CD4-positive, alpha-beta memory T cell (primary cell): ENCODE data around the gene UNC79. TPM values are rescaled to one million over a fixed set of nuclear protein-coding genes. Genes with fewer than 3 reads are reported as not detected.

ENCODE experiments used
- CTCF ChIA-PET: fragments of 350-600 bp; sonication (Branson Sonifier 250); formaldehyde crosslinking; loops from one replicate; lab custom pipeline; 2021; ENCODE audit warnings: inconsistent platforms; ENCODE audit not compliant: partially characterized antibody; lab: Charles Lee
- POLR2A ChIA-PET: fragments of 350-600 bp; sonication (Branson Sonifier 250); formaldehyde crosslinking; loops from one replicate; lab custom pipeline; 2021; ENCODE audit not compliant: partially characterized antibody; lab: Charles Lee
- DNase-seq, 5 donors: peaks; one replicate each; pipeline versions ENCODE4 v3.0.0 to v3.0.0-alpha.2; 2020 to 2022; ENCODE audit warnings: mixed read lengths in 1 of 5
- H3K27ac ChIP-seq: one replicate; pipeline ENCODE4 v1.7.0; 2013; ENCODE audit warnings: low read depth, low read length
- H3K27me3 ChIP-seq: 2 replicates; pipeline ENCODE4 v1.7.0; 2013; ENCODE audit warnings: mild to moderate bottlenecking, low read length, moderate library complexity; ENCODE audit not compliant: insufficient read depth
- H3K36me3 ChIP-seq: 2 replicates; pipeline ENCODE4 v1.7.0; 2013; ENCODE audit warnings: mild to moderate bottlenecking, low read length, moderate library complexity; ENCODE audit not compliant: insufficient read depth
- H3K4me1 ChIP-seq: 2 replicates; pipeline ENCODE4 v1.7.0; 2013; ENCODE audit warnings: mild to moderate bottlenecking, low read length, moderate library complexity; ENCODE audit not compliant: insufficient read depth
- H3K4me3 ChIP-seq, 2 donors: one replicate each; pipeline ENCODE4 v1.7.0; 2013; ENCODE audit warnings: low read length in 2 of 2, mild to moderate bottlenecking in 1 of 2
- H3K9me3 ChIP-seq, 2 donors: one replicate each; pipeline ENCODE4 v1.7.0; 2013; ENCODE audit warnings: low read length in 2 of 2, control low read depth in 1 of 2; ENCODE audit not compliant: control insufficient read depth in 1 of 2
- H3K27ac Mint-ChIP-seq, 7 donors: one replicate each; pipeline ENCODE4 v1.8.0; 2020 to 2021; ENCODE audit warnings: mixed read lengths in 7 of 7, mild to moderate bottlenecking in 6 of 7, inconsistent platforms in 3 of 7, moderate library complexity in 3 of 7
- H3K27me3 Mint-ChIP-seq, 2 donors: one replicate each; pipeline ENCODE4 v1.8.0; 2020 to 2021; ENCODE audit warnings: mixed read lengths in 2 of 2
- H3K36me3 Mint-ChIP-seq, 2 donors: one replicate each; pipeline ENCODE4 v1.8.0; 2020 to 2021; ENCODE audit warnings: mixed read lengths in 2 of 2, inconsistent platforms in 1 of 2, mild to moderate bottlenecking in 1 of 2
- H3K4me1 Mint-ChIP-seq, 4 donors: one replicate each; pipeline ENCODE4 v1.8.0; 2020 to 2021; ENCODE audit warnings: mixed read lengths in 4 of 4, mild to moderate bottlenecking in 1 of 4
- H3K4me3 Mint-ChIP-seq, 8 donors: one replicate each; pipeline ENCODE4 v1.8.0; 2020 to 2021; ENCODE audit warnings: mixed read lengths in 8 of 8, mild to moderate bottlenecking in 7 of 8, moderate library complexity in 6 of 8, inconsistent platforms in 3 of 8
- H3K9me3 Mint-ChIP-seq, 8 donors: one replicate each; pipeline ENCODE4 v1.8.0; 2020 to 2021; ENCODE audit warnings: mixed read lengths in 8 of 8, mild to moderate bottlenecking in 5 of 8, inconsistent platforms in 3 of 8, moderate library complexity in 1 of 8
- intact Hi-C: fragments of 100-400 bp; cut with micrococcal nuclease; formaldehyde crosslinking; loops from one replicate; pipeline ENCODE4 v1.15.1; 2023
- polyA plus RNA-seq, 2 donors: library from polyadenylated mRNA; unstranded; fragments of 300-500 nt; fragmentation: Illumina TruSeq; gene quantifications; one replicate each; pipeline ENCODE4 v1.2.3, GENCODE V29; 2021
- total RNA-seq, 2 experiments: library from RNA; stranded (reverse); gene quantifications; one replicate each; pipeline ENCODE4 v1.2.3, GENCODE V29; 2021

The UNC79 gene
- total and polyA plus RNA-seq, 4 experiments from 2014 or later = 0.03 to 0.06 TPM; not detected in 2

DNA sequence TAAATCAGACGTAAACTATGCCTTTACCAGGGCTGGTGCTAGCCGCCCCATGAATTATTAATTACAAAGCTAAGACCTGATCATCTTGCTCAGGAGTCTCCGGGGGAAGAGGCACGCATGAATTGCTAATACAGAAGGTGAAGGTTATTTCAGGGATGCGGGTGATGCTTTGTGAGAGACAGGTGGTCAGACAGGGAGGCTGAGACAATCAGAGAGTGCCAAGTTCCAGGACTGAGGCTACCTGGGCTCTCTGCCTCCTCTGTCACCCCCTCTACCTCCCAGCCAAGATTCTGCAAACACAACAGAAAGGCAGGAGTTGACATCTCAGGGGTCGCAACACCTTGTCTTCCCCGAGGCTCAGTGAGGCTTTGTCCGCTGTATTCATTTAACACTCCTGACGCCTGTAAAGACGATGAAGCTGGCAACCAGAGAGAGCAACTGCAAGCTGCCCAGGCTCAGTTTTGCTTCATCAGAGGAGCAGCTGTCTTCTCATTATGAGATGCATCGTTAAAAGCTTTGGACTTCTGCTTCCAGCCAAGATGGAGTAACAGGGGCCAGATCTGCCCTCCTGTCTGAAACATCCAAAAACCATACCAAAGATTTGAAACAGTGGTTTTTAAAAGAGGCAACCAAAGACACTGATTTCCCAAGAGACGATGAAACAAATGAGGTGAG lies 311.0 kb downstream of the UNC79 start:
- Mint-ChIP-seq H3K27me3 (peaks cover 6 to 13% of the 10 kb centered on the region in 2 donors), H3K27ac (peak overlapping the region in 1 of 7 donors; percentile 66), H3K36me3 (no peaks in the 10 kb centered on the region), H3K9me3 (peaks cover 0 to 2% (median 0%) of the 10 kb centered on the region in 8 donors), H3K4me1 (no peaks in the 10 kb centered on the region), H3K4me3 (no peak overlapping the region)
- H3K36me3 ChIP-seq = no peaks in the 10 kb centered on the region
- no peaks in the 10 kb centered on the region for H3K4me1 ChIP-seq
- ChIA-PET POLR2A (no interaction called here), CTCF (interaction anchor here (0.8 kb wide), 1 partner anchor 10 kb away, joined by 3 read pairs; no protein-coding TSS in a partner anchor)
- no peak overlapping the region for H3K27ac ChIP-seq
- H3K4me3 ChIP-seq = no peak overlapping the region
- intact Hi-C loops = no loop called here
- H3K27me3 ChIP-seq = no peaks in the 10 kb centered on the region
- no peaks in the 10 kb centered on the region for H3K9me3 ChIP-seq
- DNase-seq = no peak

DNA sequence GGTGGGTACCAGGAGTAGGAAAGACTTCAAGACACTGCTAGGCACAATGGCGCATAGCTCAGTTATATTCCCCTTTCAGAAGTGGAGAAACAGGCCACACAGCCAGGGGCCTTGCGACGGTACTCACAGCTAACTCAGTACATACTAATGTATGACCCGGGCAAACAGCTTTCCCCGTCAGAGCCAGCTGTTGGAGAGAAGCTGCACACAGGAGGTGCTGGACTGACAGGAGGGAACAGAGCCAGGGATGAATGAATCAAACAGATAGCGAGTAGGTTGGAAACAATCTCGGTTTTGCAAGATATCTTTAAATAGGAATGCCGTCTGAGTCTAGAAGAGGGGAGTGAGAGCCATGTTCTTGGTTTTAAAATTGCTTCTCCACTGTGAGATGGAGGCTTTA lies 312.0 kb downstream of the UNC79 start:
- no peak for DNase-seq
- H3K27me3 ChIP-seq = no peaks in the 10 kb centered on the region
- Mint-ChIP-seq H3K4me3 (no peak overlapping the region), H3K27ac (no peak overlapping the region), H3K4me1 (no peaks in the 10 kb centered on the region), H3K27me3 (peaks cover 5 to 13% of the 10 kb centered on the region in 2 donors), H3K9me3 (peaks cover 0 to 3% (median 0%) of the 10 kb centered on the region in 8 donors), H3K36me3 (no peaks in the 10 kb centered on the region)
- no peaks in the 10 kb centered on the region for H3K36me3 ChIP-seq
- H3K9me3 ChIP-seq = no peaks in the 10 kb centered on the region
- no peaks in the 10 kb centered on the region for H3K4me1 ChIP-seq
- intact Hi-C loops = no loop called here
- CTCF ChIA-PET = no interaction called here
- POLR2A ChIA-PET = no interaction called here
- no peak overlapping the region for H3K4me3 ChIP-seq
- H3K27ac ChIP-seq = no peak overlapping the region

GRCh38 chr14:93743270-93744060 lies 312.7 kb downstream of the UNC79 start:
- Mint-ChIP-seq H3K27me3 (peaks cover 7 to 8% of the 10 kb centered on the region in 2 donors), H3K9me3 (peaks cover 0 to 3% (median 0%) of the 10 kb centered on the region in 8 donors), H3K4me3 (no peak overlapping the region), H3K27ac (no peak overlapping the region), H3K4me1 (no peaks in the 10 kb centered on the region), H3K36me3 (no peaks in the 10 kb centered on the region)
- Histone ChIP-seq H3K4me1 (no peaks in the 10 kb centered on the region), H3K4me3 (no peak overlapping the region), H3K9me3 (no peaks in the 10 kb centered on the region), H3K27me3 (no peaks in the 10 kb centered on the region), H3K27ac (no peak overlapping the region), H3K36me3 (no peaks in the 10 kb centered on the region)
- CTCF ChIA-PET = no interaction called here
- POLR2A ChIA-PET = no interaction called here
- intact Hi-C loops = no loop called here
- DNase-seq = no peak

- Histone ChIP-seq H3K9me3 (no peaks in the 10 kb centered on the region), H3K4me3 (no peak overlapping the region), H3K36me3 (no peaks in the 10 kb centered on the region), H3K4me1 (no peaks in the 10 kb centered on the region), H3K27me3 (no peaks in the 10 kb centered on the region), H3K27ac (no peak overlapping the region)
- H3K36me3 Mint-ChIP-seq = no peaks in the 10 kb centered on the region
- H3K27me3 Mint-ChIP-seq = peaks cover 5 to 7% of the 10 kb centered on the region in 2 donors
- intact Hi-C loops = no loop called here
- H3K27ac Mint-ChIP-seq = no peak overlapping the region
- H3K4me1 Mint-ChIP-seq = no peaks in the 10 kb centered on the region
- H3K4me3 Mint-ChIP-seq = no peak overlapping the region
- ChIA-PET POLR2A (no interaction called here), CTCF (no interaction called here)
- H3K9me3 Mint-ChIP-seq = peaks cover 0 to 3% (median 0%) of the 10 kb centered on the region in 8 donors
- no peak for DNase-seq
Observed at GRCh38 chr14:93744176-93744575, 313.4 kb downstream of the UNC79 start.

- Histone ChIP-seq H3K36me3 (no peaks in the 10 kb centered on the region), H3K27me3 (no peaks in the 10 kb centered on the region), H3K4me3 (no peak overlapping the region), H3K27ac (no peak overlapping the region), H3K4me1 (no peaks in the 10 kb centered on the region), H3K9me3 (no peaks in the 10 kb centered on the region)
- ChIA-PET CTCF (no interaction called here), POLR2A (no interaction called here)
- H3K4me1 Mint-ChIP-seq = no peaks in the 10 kb centered on the region
- H3K4me3 Mint-ChIP-seq = no peak overlapping the region
- intact Hi-C loops = no loop called here
- H3K9me3 Mint-ChIP-seq = peaks cover 0 to 3% (median 0%) of the 10 kb centered on the region in 8 donors
- H3K27ac Mint-ChIP-seq = no peak overlapping the region
- H3K27me3 Mint-ChIP-seq = peaks cover 5 to 7% of the 10 kb centered on the region in 2 donors
- DNase-seq = no peak
- no peaks in the 10 kb centered on the region for H3K36me3 Mint-ChIP-seq
Observed at GRCh38 chr14:93744876-93745275, 314.1 kb downstream of the UNC79 start.

GRCh38 chr14:93745603-93746273 lies 315.0 kb downstream of the UNC79 start:
- Mint-ChIP-seq H3K4me1 (no peaks in the 10 kb centered on the region), H3K27me3 (peaks cover 5 to 7% of the 10 kb centered on the region in 2 donors), H3K27ac (no peak overlapping the region), H3K36me3 (no peaks in the 10 kb centered on the region), H3K9me3 (peaks cover 0 to 3% (median 0%) of the 10 kb centered on the region in 8 donors), H3K4me3 (no peak overlapping the region)
- H3K36me3 ChIP-seq = no peaks in the 10 kb centered on the region
- H3K27ac ChIP-seq = no peak overlapping the region
- CTCF ChIA-PET = no interaction called here
- no peaks in the 10 kb centered on the region for H3K9me3 ChIP-seq
- H3K4me1 ChIP-seq = no peaks in the 10 kb centered on the region
- no peaks in the 10 kb centered on the region for H3K27me3 ChIP-seq
- H3K4me3 ChIP-seq = no peak overlapping the region
- intact Hi-C loops = no loop called here
- DNase-seq = no peak
- POLR2A ChIA-PET = no interaction called here

GRCh38 chr14:93747102-93747501 lies 316.4 kb downstream of the UNC79 start:
- H3K27me3 ChIP-seq = no peaks in the 10 kb centered on the region
- no peaks in the 10 kb centered on the region for H3K4me1 ChIP-seq
- H3K36me3 ChIP-seq = no peaks in the 10 kb centered on the region
- no peak overlapping the region for H3K27ac Mint-ChIP-seq
- H3K27ac ChIP-seq = no peak overlapping the region
- H3K4me3 ChIP-seq = no peak overlapping the region
- no peaks in the 10 kb centered on the region for H3K36me3 Mint-ChIP-seq
- no peak overlapping the region for H3K4me3 Mint-ChIP-seq
- intact Hi-C loops = no loop called here
- no peaks in the 10 kb centered on the region for H3K9me3 ChIP-seq
- POLR2A ChIA-PET = no interaction called here
- H3K9me3 Mint-ChIP-seq = peaks cover 0 to 3% (median 0%) of the 10 kb centered on the region in 8 donors
- CTCF ChIA-PET = no interaction called here
- no peaks in the 10 kb centered on the region for H3K4me1 Mint-ChIP-seq
- peaks cover 5 to 7% of the 10 kb centered on the region in 2 donors for H3K27me3 Mint-ChIP-seq
- DNase-seq = no peak
